HG03571 (cell line): ENCODE data around the gene NUPR1.
"Not testable (repeated sequence)": the region's sequence is repeated elsewhere in the genome, so short reads cannot be mapped to it uniquely, and the experiment has no call there.

Experiments used
- ATAC-seq: cut with Tn5 transposase; IDR thresholded peaks from one replicate; pipeline ENCODE4 v1.9.1; 2021; ENCODE audit not compliant: unreplicated experiment

NUPR1 gene

DNA sequence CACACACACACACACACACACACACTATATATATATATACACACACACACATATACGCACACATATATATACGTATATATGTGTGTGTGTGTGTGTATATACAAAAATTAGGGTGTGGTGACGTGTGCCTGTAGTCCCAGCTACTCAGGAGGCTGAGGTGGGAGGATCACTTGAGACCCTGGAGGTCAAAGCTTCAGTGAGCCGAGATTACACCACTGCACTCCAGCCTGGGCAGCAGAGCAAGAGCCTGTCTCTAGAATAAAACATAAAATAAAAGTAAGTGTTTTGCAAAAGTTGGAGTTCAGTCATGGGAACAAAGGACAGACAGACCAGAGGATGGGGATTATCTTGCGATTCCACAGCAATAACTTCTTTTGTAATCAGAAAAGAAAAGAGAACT is 10.8 kb downstream of the NUPR1 start:
- ATAC-seq, result no peak

DNA sequence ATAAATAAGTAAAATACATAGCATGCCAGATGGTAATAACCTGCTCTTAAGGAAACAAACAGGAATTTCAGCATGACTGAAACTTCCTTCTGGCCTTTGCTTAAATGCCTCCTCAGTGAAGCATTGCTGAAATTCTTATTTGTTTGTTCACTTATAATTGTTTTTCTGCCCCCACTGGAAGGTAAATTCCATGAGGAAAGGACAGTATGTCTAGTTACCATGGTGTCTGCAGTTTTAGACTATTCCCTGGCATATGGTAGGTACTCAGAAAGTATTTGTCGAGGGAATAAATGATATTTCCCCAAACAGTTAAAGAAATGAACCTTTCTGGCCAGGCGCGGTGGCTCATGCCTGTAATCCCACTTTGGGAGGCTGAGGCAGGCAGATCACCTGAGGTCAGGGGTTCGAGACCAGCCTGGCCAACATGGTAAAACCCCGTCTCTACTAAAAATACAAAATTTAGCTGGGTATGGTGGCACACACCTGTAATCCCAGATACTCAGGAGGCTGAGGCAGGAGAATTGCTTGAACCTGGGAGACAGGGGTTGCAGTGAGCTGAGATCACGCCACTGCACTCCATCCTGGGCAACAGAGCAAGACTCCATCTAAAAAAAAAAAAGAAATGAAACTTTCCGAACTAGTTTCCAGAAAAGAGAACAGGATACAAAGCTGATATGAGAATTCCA is 11.5 kb downstream of the NUPR1 start:
- ATAC-seq, result not testable (repeated sequence)

DNA sequence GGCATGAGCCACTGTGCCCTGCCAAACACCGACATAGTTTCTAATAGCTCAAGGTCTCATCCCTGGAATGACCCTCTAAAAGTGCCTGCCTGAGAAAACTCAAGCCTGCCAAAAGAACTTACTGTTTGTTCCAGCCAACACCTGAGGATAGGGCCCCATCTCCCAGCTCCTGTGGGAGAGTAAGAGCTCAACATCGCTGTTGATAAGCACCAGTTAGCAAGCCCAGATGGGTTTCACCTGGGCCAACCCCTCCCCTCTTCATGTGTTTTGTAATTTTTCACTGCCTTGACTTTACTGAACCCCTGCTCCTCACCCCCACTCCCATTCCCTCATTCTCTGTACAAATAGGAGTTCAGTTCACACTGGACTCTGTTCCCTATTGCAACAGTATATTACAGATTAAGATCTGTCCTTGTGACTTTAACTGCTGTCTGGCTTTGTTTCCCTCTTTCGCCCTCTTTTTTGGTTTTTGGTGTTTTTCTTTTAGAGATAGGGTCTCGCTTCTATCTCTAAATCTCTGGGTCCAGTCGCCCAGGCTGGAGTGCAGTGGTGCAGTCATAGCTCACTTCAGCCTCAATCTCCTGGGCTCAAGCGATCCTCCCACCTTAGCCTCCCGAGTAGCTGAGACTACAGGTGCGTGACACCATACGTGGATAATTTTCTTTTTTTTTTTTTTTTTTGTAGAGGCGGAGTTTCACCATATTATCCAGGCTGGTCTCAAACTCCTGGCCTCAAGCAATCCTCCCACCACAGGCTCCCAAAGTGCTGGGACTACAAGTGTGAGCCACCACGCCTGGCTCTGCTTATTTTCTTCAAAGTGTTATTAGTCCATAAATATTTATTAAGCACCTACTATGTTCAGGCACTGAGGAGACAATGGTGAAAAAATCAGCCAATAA is 12.3 kb downstream of the NUPR1 start:
- no peak for ATAC-seq

- ATAC-seq, result no peak
These were observed 14.0 kb downstream of the NUPR1 start for GRCh38 chr16:28524681-28525171.

DNA sequence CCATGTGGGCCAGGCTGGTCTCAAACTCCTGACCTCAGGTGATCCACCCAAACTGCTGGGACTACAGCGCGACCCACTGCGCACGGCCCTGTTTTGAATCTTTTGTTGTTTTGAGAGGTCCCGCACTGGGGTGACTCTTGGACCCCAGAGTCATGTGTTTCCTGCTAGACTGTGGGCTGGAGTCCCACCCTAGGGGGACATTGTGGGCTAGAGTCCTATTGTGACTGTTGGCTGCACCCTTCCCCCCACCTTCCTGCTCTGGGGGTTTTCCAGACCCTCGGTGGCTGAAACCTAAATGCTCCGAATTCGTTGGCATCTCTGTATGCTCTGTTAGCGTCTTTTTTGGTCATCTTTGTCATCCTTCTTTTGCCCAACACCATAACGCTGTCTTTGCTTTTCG is 16.0 kb downstream of the NUPR1 start:
- ATAC-seq, result no peak

GRCh38 chr16:28521436-28521835 is 17.3 kb downstream of the NUPR1 start:
- no peak for ATAC-seq

DNA sequence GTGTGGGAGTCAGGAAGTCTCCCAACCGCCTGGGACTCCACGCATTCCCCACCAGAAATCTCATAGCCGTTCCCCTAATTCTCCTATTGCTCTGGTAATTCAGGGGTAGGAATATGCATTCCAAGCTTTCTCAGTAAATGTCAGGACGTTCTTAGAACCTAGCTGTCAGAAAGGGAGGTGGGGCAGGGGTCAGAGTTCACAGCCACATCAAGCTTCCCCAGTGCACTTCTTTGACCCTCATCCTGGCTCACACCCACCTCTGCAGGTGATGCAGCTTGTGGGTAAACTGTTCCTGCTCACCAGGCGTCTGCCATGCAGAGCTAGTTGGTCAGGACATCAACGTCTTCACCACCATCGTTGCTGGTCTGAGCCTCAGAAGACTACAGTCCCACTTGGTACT is 18.1 kb downstream of the NUPR1 start:
- no peak for ATAC-seq

DNA sequence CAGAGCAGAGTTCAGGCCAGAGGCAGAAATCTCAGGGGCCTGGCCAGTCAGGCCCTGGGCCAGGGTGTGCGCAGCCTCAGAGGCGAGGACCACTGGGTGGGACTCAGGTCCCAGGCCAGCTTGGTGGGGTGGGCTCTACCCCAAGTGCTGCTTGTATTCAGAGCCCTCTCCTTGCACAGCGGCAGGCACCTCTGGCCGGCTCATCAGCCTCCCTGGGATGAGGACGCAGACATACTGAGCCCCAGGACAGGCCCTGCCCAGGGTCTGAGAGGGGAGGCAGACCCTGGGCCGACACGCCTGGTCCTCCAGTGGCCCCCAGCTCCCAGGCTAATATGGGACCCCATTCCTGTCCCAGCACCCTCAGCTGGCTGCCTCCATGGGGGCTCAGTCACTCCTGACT is 24.5 kb downstream of the NUPR1 start:
- no peak for ATAC-seq

GRCh38 chr16:28513484-28514181 is 25.1 kb downstream of the NUPR1 start:
- ATAC-seq, result no peak

- ATAC-seq, result no peak
These were observed 26.7 kb downstream of the NUPR1 start for GRCh38 chr16:28511801-28512789.

DNA sequence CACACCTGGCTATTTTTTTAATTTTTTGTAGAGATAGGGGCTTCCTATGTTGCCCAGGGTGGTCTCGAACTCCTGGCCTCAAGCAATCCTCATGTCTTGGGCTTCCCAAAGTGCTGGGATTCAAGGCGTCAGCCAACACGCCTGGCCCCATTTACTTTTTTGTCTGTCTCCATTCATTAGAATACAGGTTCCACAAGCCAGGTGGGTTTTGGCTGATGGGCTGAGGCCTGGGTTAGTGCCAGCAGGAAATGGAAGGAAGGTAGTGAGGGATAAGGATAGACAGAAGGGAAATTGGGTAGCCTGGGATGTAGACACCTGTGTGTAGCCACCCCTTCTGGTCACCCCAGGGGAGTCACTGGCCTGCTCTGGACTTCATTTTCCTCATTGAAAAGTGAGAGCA is 27.7 kb downstream of the NUPR1 start:
- no peak for ATAC-seq

- no peak for ATAC-seq
These were observed 33.2 kb downstream of the NUPR1 start for GRCh38 chr16:28505489-28506137.

- no peak for ATAC-seq
These were observed 33.9 kb downstream of the NUPR1 start for GRCh38 chr16:28504707-28505404.

GRCh38 chr16:28503470-28504259 is 35.1 kb downstream of the NUPR1 start:
- ATAC-seq, result no peak

DNA sequence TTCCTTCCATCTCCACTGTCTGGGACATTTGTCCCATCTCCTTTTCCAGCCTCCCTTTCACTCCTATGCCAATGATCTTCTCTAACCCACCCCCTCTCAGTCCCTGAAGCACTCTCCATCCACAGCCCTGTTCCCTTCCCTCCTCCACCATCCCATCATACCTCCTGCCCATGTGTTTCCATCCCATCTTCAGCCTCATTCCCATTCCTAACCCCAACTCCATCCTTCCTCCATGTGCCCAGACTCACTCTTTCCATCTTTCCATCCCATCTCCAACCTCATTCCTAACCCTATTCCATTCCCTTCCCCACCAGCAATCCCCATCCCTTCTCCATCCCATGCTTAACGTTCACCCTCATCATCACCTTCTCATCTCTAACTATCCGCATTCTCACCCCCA is 36.5 kb downstream of the NUPR1 start:
- no peak for ATAC-seq

GRCh38 chr16:28501258-28502232 is 37.2 kb downstream of the NUPR1 start:
- ATAC-seq, result no peak

DNA sequence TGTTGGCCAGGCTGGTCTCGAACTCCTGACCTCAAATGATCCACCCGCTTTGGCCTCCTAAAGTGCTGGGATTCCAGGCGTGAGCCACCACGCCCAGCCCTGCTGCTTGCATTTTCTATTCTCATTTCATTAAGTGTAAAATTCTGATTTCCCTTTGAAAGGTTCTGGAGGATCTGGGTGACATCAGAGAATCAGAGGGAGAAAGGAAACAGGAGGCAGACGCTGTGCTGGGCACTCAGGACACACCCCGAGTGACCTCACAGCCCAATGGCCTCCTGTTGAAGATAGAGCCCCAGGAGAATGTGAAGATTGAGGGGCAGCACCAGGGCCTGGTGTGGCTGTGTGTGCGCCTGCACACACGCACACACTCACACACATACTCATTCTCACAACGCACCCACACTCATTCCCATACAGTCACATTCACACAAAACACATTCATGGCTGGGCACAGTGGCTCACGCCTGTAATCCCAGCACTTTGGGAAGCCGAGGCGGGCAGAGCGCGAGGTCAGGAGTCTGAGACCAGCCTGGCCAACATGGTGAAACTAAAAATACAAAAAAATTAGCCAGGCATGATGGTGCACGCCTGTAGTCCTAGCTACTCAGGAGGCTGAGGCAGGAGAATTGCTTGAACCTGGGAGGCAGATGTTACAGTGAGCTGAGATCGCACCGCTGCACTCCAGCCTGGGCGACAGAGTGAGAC is 38.1 kb downstream of the NUPR1 start:
- not testable (repeated sequence) for ATAC-seq
